ENCODE data around the gene COL27A1. TPM values are rescaled to one million over a fixed set of nuclear protein-coding genes. Genes with fewer than 3 reads are reported as not detected.

COL27A1 gene
- total RNA-seq, 2 experiments from 2014 or later = 0.87 to 1.2 TPM

GRCh38 chr9:114165407-114166102 is 10.2 kb downstream of the COL27A1 start:
- Histone ChIP-seq H3K4me3 (ENCODE audit: low read length) (no peak overlapping the region), H3K27me3 (ENCODE audit: control insufficient read depth in 1 of 2, insufficient read depth in 2 of 2, low read length in 2 of 2) (peaks cover 0 to 6% of the 10 kb centered on the region in 2 experiments), H3K27ac (ENCODE audit: low read depth in 1 of 2, low read length in 2 of 2) (no peak overlapping the region), H3K4me1 (ENCODE audit: insufficient read depth, low read length) (no peaks in the 10 kb centered on the region), H3K9me3 (ENCODE audit: control insufficient read depth in 1 of 2, insufficient read depth in 1 of 2, low read length in 2 of 2) (peaks cover 0 to 3% of the 10 kb centered on the region in 2 experiments), H3K36me3 (ENCODE audit: insufficient read depth, low read length) (no peaks in the 10 kb centered on the region)
- ATAC-seq (ENCODE audit: poor library complexity) (no peak), DNase-seq (no peak)
- peaks cover 4% of the 10 kb centered on the region for H3K27me3 Mint-ChIP-seq
- H3K4me1 Mint-ChIP-seq (ENCODE audit: low read depth) = no peaks in the 10 kb centered on the region
- intact Hi-C loops (cut with DNase I, micrococcal nuclease) = no loop called here
- POLR2A ChIA-PET = no interaction called here
- H3K4me3 Mint-ChIP-seq = no peak overlapping the region
- TF ChIP-seq CTCF (IDR thresholded peaks at IDR 0.05) = no peak
- H3K27ac Mint-ChIP-seq = no peak overlapping the region
- no peaks in the 10 kb centered on the region for H3K9me3 Mint-ChIP-seq
- H3K36me3 Mint-ChIP-seq (ENCODE audit: low read depth) = no peaks in the 10 kb centered on the region
- CTCF ChIA-PET = no interaction called here

DNA sequence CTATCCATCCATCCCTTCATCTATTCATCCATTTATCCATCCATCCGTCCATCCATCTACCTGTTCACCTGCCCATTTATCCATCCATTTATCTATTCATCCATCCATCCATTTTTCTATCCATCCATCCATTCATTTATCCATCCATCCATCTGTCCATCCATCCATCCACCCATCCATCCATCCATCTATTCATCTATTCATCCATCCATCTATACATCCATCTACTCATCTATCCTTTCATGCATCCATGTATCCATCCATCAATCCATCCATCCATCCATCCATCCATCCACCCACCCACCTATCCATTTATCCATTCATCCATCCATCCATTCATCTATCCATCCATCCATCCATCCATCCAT is 10.8 kb downstream of the COL27A1 start:
- no peaks in the 10 kb centered on the region for H3K27me3 Mint-ChIP-seq
- no peaks in the 10 kb centered on the region for H3K9me3 Mint-ChIP-seq
- Histone ChIP-seq H3K4me1 (ENCODE audit: insufficient read depth, low read length) (no peaks in the 10 kb centered on the region), H3K27ac (ENCODE audit: low read depth in 1 of 2, low read length in 2 of 2) (no peak overlapping the region), H3K36me3 (ENCODE audit: insufficient read depth, low read length) (no peaks in the 10 kb centered on the region), H3K27me3 (ENCODE audit: control insufficient read depth in 1 of 2, insufficient read depth in 2 of 2, low read length in 2 of 2) (peaks cover 0 to 6% of the 10 kb centered on the region in 2 experiments), H3K9me3 (ENCODE audit: control insufficient read depth in 1 of 2, insufficient read depth in 1 of 2, low read length in 2 of 2) (peaks cover 0 to 3% of the 10 kb centered on the region in 2 experiments), H3K4me3 (ENCODE audit: low read length) (no peak overlapping the region)
- H3K4me1 Mint-ChIP-seq (ENCODE audit: low read depth) = no peaks in the 10 kb centered on the region
- H3K36me3 Mint-ChIP-seq (ENCODE audit: low read depth) = no peaks in the 10 kb centered on the region
- ATAC-seq (ENCODE audit: poor library complexity) = no peak
- ChIA-PET CTCF (no interaction called here), POLR2A (no interaction called here)
- no peak overlapping the region for H3K4me3 Mint-ChIP-seq
- intact Hi-C loops (cut with DNase I, micrococcal nuclease) = no loop called here
- TF ChIP-seq CTCF (IDR thresholded peaks at IDR 0.05) = no peak
- no peak overlapping the region for H3K27ac Mint-ChIP-seq
- no peak for DNase-seq

- CTCF ChIA-PET = no interaction called here
- no peaks in the 10 kb centered on the region for H3K9me3 Mint-ChIP-seq
Observed at GRCh38 chr9:114166614-114167572, 11.6 kb downstream of the COL27A1 start.

More at GRCh38 chr9:114166614-114167572, 11.6 kb downstream of the COL27A1 start:
- Histone ChIP-seq H3K27ac (ENCODE audit: low read depth in 1 of 2, low read length in 2 of 2) (no peak overlapping the region), H3K4me3 (ENCODE audit: low read length) (no peak overlapping the region), H3K9me3 (ENCODE audit: control insufficient read depth in 1 of 2, insufficient read depth in 1 of 2, low read length in 2 of 2) (peaks cover 0 to 3% of the 10 kb centered on the region in 2 experiments), H3K4me1 (ENCODE audit: insufficient read depth, low read length) (no peaks in the 10 kb centered on the region), H3K27me3 (ENCODE audit: control insufficient read depth in 1 of 2, insufficient read depth in 2 of 2, low read length in 2 of 2) (peaks cover 0 to 6% of the 10 kb centered on the region in 2 experiments), H3K36me3 (ENCODE audit: insufficient read depth, low read length) (no peaks in the 10 kb centered on the region)
- ATAC-seq (ENCODE audit: poor library complexity) (no peak), DNase-seq (no peak)
- no peaks in the 10 kb centered on the region for H3K27me3 Mint-ChIP-seq
- H3K36me3 Mint-ChIP-seq (ENCODE audit: low read depth) = no peaks in the 10 kb centered on the region
- no peak overlapping the region for H3K4me3 Mint-ChIP-seq
- TF ChIP-seq CTCF (IDR thresholded peaks at IDR 0.05) = no peak
- H3K4me1 Mint-ChIP-seq (ENCODE audit: low read depth) = no peaks in the 10 kb centered on the region
- POLR2A ChIA-PET = no interaction called here
- intact Hi-C loops (cut with DNase I, micrococcal nuclease) = no loop called here
- no peak overlapping the region for H3K27ac Mint-ChIP-seq
